Osteoblast (primary cell): Measurements from ENCODE around the gene CCDC88B. TPM values are rescaled to one million over a fixed set of nuclear protein-coding genes. Genes with fewer than 3 reads are reported as not detected.
"Not testable (repeated sequence)": the region's sequence is repeated elsewhere in the genome, so short reads cannot be mapped to it uniquely, and the experiment has no call there.

Experiments
- DNase-seq: peaks from one replicate; pipeline ENCODE4 v3.0.0; 2011; ENCODE audit warnings: low spot score, mixed read lengths; ENCODE audit not compliant: insufficient read length; ENCODE audit errors: missing footprints
- H2AFZ ChIP-seq: 2 replicates; pipeline ENCODE4 v1.6.0; 2011; ENCODE audit warnings: mild to moderate bottlenecking, low read length
- H3K27ac ChIP-seq: 2 replicates; pipeline ENCODE4 v1.5.1; 2011; ENCODE audit warnings: mild to moderate bottlenecking, low read depth, low read length, moderate library complexity
- H3K27me3 ChIP-seq: 2 replicates; pipeline ENCODE4 v1.6.0; 2012; ENCODE audit warnings: mild to moderate bottlenecking, control low read depth, inconsistent platforms, low read length, moderate library complexity; ENCODE audit not compliant: insufficient read depth
- H3K36me3 ChIP-seq: 2 replicates; pipeline ENCODE4 v1.5.1; 2011; ENCODE audit warnings: mild to moderate bottlenecking, low read length, control low read depth, moderate library complexity; ENCODE audit not compliant: insufficient read depth
- H3K4me1 ChIP-seq: 2 replicates; pipeline ENCODE4 v1.5.1; 2011; ENCODE audit warnings: mild to moderate bottlenecking, low read length, control low read depth, moderate library complexity; ENCODE audit not compliant: insufficient read depth
- H3K4me2 ChIP-seq: 2 replicates; pipeline ENCODE4 v1.6.0; 2011; ENCODE audit warnings: mild to moderate bottlenecking, low read length; ENCODE audit not compliant: insufficient read depth
- H3K4me3 ChIP-seq: fragments of 200-600 bp; sonication (generic); 3 replicates; pipeline ENCODE4 v1.5.1; 2012; ENCODE audit warnings: mild to moderate bottlenecking, low read length, inconsistent platforms; ENCODE audit not compliant: insufficient read depth
- H3K79me2 ChIP-seq: 2 replicates; pipeline ENCODE4 v1.6.0; 2012; ENCODE audit warnings: mild to moderate bottlenecking, low read length, control low read depth, inconsistent platforms; ENCODE audit not compliant: insufficient read depth
- H3K9me3 ChIP-seq: 2 replicates; pipeline ENCODE4 v1.5.1; 2011; ENCODE audit warnings: low read depth, low read length, control low read depth
- H4K20me1 ChIP-seq: 2 replicates; pipeline ENCODE4 v1.6.0; 2012; ENCODE audit warnings: mild to moderate bottlenecking, low read length, control low read depth; ENCODE audit not compliant: insufficient read depth
- CTCF ChIP-seq: IDR thresholded peaks from 2 replicates; pipeline ENCODE4 v1.5.1; 2011; ENCODE audit warnings: mild to moderate bottlenecking, low read depth, low read length, moderate library complexity; ENCODE audit errors: extremely low read depth
- total RNA-seq: library from RNA; depleted of rRNA; stranded (reverse); fragments of >200 nt; gene quantifications from 2 replicates; pipeline ENCODE4 v1.2.3, GENCODE V29; 2012

The CCDC88B gene
- total RNA-seq, 1 donor = 1.4 TPM

- no peak overlapping the region for H3K4me2 ChIP-seq
- H3K36me3 ChIP-seq = peaks cover 17% of the 10 kb centered on the region
- peaks cover 7% of the 10 kb centered on the region for H4K20me1 ChIP-seq
- peaks cover 22% of the 10 kb centered on the region for H3K79me2 ChIP-seq
- no peak overlapping the region for H3K4me3 ChIP-seq
- no peaks in the 10 kb centered on the region for H3K9me3 ChIP-seq
- H2AFZ ChIP-seq = no peak overlapping the region
- no peak for TF ChIP-seq CTCF
- peak; percentile 62 for DNase-seq
- no peak overlapping the region for H3K27ac ChIP-seq
- H3K4me1 ChIP-seq = peaks cover 11% of the 10 kb centered on the region
- no peaks in the 10 kb centered on the region for H3K27me3 ChIP-seq
Measured at GRCh38 chr11:64321533-64321932, 18.5 kb upstream of the CCDC88B start.

- Histone ChIP-seq H3K36me3 (peaks cover 17% of the 10 kb centered on the region), H3K9me3 (no peaks in the 10 kb centered on the region), H3K79me2 (peaks cover 15% of the 10 kb centered on the region), H3K4me3 (no peak overlapping the region), H3K27me3 (no peaks in the 10 kb centered on the region), H2AFZ (no peak overlapping the region), H3K4me1 (peaks cover 6% of the 10 kb centered on the region), H3K4me2 (no peak overlapping the region), H3K27ac (no peak overlapping the region), H4K20me1 (peaks cover 7% of the 10 kb centered on the region)
- no peak for TF ChIP-seq CTCF
- DNase-seq = peak; percentile 18
Measured at GRCh38 chr11:64322925-64323260, 17.1 kb upstream of the CCDC88B start.

GRCh38 chr11:64323373-64323772 is 16.6 kb upstream of the CCDC88B start:
- Histone ChIP-seq H3K27me3 (no peaks in the 10 kb centered on the region), H2AFZ (no peak overlapping the region), H3K9me3 (no peaks in the 10 kb centered on the region), H3K4me2 (no peak overlapping the region), H3K4me1 (peaks cover 6% of the 10 kb centered on the region), H3K4me3 (no peak overlapping the region), H3K36me3 (peaks cover 17% of the 10 kb centered on the region), H3K27ac (no peak overlapping the region), H3K79me2 (peaks cover 11% of the 10 kb centered on the region), H4K20me1 (peaks cover 7% of the 10 kb centered on the region)
- no peak for TF ChIP-seq CTCF
- DNase-seq = peak; percentile 59

- not testable (repeated sequence) for H3K4me2 ChIP-seq, H2AFZ ChIP-seq, H3K79me2 ChIP-seq, H4K20me1 ChIP-seq, H3K9me3 ChIP-seq, H3K27ac ChIP-seq, H3K27me3 ChIP-seq, H3K4me3 ChIP-seq, H3K4me1 ChIP-seq
- peak; percentile 25 for DNase-seq
- peaks cover 17% of the 10 kb centered on the region for H3K36me3 ChIP-seq
Measured at GRCh38 chr11:64323984-64324383, 16.0 kb upstream of the CCDC88B start.
